HepG2 (cell line): ENCODE data around the gene WIF1. TPM values are rescaled to one million over a fixed set of nuclear protein-coding genes. Genes with fewer than 3 reads are reported as not detected.

Experiments used
- ADNP ChIP-seq: sonication (generic); formaldehyde crosslinking; IDR thresholded peaks from 2 replicates; pipeline ENCODE4 v1.4.0; 2020; ENCODE audit warnings: missing genetic modification reagents
- ARNT2 ChIP-seq: sonication (generic); formaldehyde crosslinking; IDR thresholded peaks from 2 replicates; pipeline ENCODE4 v1.8.0; 2022; ENCODE audit warnings: mild to moderate bottlenecking, low read depth, missing genetic modification reagents, moderate library complexity
- CC2D1A ChIP-seq: sonication (generic); formaldehyde crosslinking; IDR thresholded peaks from 2 replicates; pipeline ENCODE4 v1.8.1; 2023; ENCODE audit warnings: mild to moderate bottlenecking, missing genetic modification reagents
- KDM5A ChIP-seq: fragments of 200-600 bp; sonication (generic); IDR thresholded peaks from 2 replicates; pipeline ENCODE4 v1.7.0; 2018; ENCODE audit warnings: antibody characterized with exemption, mild to moderate bottlenecking, low read length, borderline replicate concordance
- LCORL ChIP-seq, 2 experiments: fragments of 450-650 bp in 1 of 2; sonication (generic) in 1 of 2; formaldehyde crosslinking in 1 of 2; IDR thresholded peaks; 2 replicates each; pipeline versions ENCODE4 v1.5.0 to v1.6.1; 2017 to 2020; ENCODE audit warnings: antibody characterized with exemption in 1 of 2, missing genetic modification reagents in 1 of 2
- MLLT10 ChIP-seq: sonication (generic); formaldehyde crosslinking; IDR thresholded peaks from 2 replicates; pipeline ENCODE4 v1.4.0; 2020; ENCODE audit warnings: missing genetic modification reagents
- MTF1 ChIP-seq: sonication (generic); formaldehyde crosslinking; IDR thresholded peaks from 2 replicates; pipeline ENCODE4 v1.5.0; 2020; ENCODE audit warnings: missing genetic modification reagents
- NCOR1 ChIP-seq: fragments of 200-600 bp; sonication (generic); IDR thresholded peaks from 2 replicates; pipeline ENCODE4 v1.7.0; 2017; ENCODE audit warnings: antibody characterized with exemption, low read length, borderline replicate concordance
- SIN3B ChIP-seq: fragments of 150-350 bp; IDR thresholded peaks from 2 replicates; pipeline ENCODE4 v1.6.1; 2014; ENCODE audit warnings: low read length
- ZFP1 ChIP-seq: IDR thresholded peaks from 2 replicates; pipeline ENCODE4 v1.6.1; 2016
- ZFP37 ChIP-seq: sonication (generic); formaldehyde crosslinking; IDR thresholded peaks from 2 replicates; pipeline ENCODE4 v1.4.0; 2020; ENCODE audit warnings: missing genetic modification reagents, borderline replicate concordance
- ZNF121 ChIP-seq: sonication (generic); formaldehyde crosslinking; IDR thresholded peaks from 2 replicates; pipeline ENCODE4 v1.5.0; 2020; ENCODE audit warnings: mild to moderate bottlenecking, missing genetic modification reagents
- ZNF350 ChIP-seq: sonication (generic); formaldehyde crosslinking; IDR thresholded peaks from 2 replicates; pipeline ENCODE4 v1.4.0; 2020; ENCODE audit warnings: mild to moderate bottlenecking, low read depth, missing genetic modification reagents, borderline replicate concordance
- ZNF605 ChIP-seq: sonication (generic); formaldehyde crosslinking; IDR thresholded peaks from 2 replicates; pipeline ENCODE4 v1.8.0; 2022; ENCODE audit warnings: mild to moderate bottlenecking, missing genetic modification reagents
- polyA plus RNA-seq, 8 experiments: library from polyadenylated mRNA; depleted of rRNA in 3 of 8; stranded (reverse) in 7 of 8; unstranded in 1 of 8; fragments of >200 nt; fragmentation: Illumina TruSeq in 4 of 8; extraction: Trizol in 4 of 8; gene quantifications; 2 replicates each; pipeline versions ENCODE4 v1.2.1 to v1.2.3, GENCODE V29; 2011 to 2016; ENCODE audit warnings: low read depth in 4 of 8, missing spikeins in 1 of 8, mixed read lengths in 1 of 8; ENCODE audit not compliant: insufficient read depth in 1 of 8
- total RNA-seq, 5 experiments: library from RNA; depleted of rRNA; stranded (reverse); fragments of >200 nt; fragmentation: Illumina TruSeq; extraction: Trizol; gene quantifications; 2 replicates each; pipeline ENCODE4 v1.2.3, GENCODE V29; 2016; ENCODE audit warnings: low read depth in 1 of 5
- TF ChIP-seq, protein P1 (sequence below): sonication (generic); formaldehyde crosslinking; IDR thresholded peaks from 2 replicates; pipeline ENCODE4 v1.4.0; 2020; ENCODE audit warnings: missing genetic modification reagents, borderline replicate concordance
- TF ChIP-seq, protein P2 (sequence below): sonication (generic); formaldehyde crosslinking; IDR thresholded peaks from 2 replicates; pipeline ENCODE4 v1.5.0; 2020; ENCODE audit warnings: mild to moderate bottlenecking, missing genetic modification reagents, borderline replicate concordance
- TF ChIP-seq, protein P3 (sequence below): sonication (generic); formaldehyde crosslinking; IDR thresholded peaks from 2 replicates; pipeline ENCODE4 v1.8.0; 2022; ENCODE audit warnings: mild to moderate bottlenecking, missing genetic modification reagents, moderate library complexity
- TF ChIP-seq, protein P4 (sequence below): sonication (generic); formaldehyde crosslinking; IDR thresholded peaks from 2 replicates; pipeline ENCODE4 v1.9.0; 2022; ENCODE audit warnings: missing genetic modification reagents, mild to moderate bottlenecking, borderline replicate concordance

The WIF1 gene
- total and polyA plus RNA-seq, 2 of the 13 experiments (the other 11 are each of a cell fraction or from before 2014, with no cell fraction given): not detected

DNA sequence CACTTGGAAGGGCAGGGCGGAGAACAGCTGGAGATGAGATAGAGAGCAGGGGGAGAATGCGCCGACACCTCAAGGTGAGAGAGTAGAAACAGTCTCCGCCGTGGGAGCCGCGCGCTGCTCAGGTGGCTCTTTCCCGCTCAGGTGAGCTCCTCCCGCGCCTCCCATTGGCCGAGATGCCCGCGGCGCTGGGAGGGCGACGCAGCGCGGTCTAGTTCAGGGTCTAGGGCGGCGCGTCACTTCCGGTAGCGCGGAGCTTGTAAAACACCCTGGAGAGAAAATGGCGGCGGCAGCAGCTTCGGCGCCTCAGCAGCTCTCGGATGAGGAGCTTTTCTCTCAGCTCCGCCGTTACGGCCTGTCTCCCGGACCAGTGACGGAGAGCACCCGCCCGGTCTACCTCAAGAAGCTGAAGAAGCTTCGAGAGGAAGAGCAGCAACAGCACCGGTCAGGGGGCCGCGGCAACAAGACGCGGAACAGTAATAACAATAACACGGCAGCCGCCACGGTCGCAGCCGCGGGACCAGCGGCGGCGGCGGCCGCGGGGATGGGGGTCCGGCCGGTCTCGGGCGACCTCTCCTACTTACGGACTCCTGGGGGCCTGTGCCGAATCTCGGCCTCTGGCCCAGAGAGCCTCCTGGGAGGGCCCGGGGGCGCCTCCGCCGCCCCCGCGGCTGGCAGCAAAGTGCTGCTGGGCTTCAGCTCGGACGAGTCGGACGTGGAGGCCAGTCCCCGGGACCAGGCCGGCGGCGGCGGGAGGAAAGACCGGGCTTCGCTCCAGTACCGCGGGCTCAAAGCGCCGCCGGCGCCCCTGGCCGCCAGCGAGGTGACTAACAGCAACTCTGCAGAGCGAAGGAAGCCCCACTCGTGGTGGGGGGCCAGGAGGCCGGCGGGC lies 48.5 kb upstream of the WIF1 start, which contains the start of gene LEMD3 (continued):
- TF ChIP-seq, protein P1, sequence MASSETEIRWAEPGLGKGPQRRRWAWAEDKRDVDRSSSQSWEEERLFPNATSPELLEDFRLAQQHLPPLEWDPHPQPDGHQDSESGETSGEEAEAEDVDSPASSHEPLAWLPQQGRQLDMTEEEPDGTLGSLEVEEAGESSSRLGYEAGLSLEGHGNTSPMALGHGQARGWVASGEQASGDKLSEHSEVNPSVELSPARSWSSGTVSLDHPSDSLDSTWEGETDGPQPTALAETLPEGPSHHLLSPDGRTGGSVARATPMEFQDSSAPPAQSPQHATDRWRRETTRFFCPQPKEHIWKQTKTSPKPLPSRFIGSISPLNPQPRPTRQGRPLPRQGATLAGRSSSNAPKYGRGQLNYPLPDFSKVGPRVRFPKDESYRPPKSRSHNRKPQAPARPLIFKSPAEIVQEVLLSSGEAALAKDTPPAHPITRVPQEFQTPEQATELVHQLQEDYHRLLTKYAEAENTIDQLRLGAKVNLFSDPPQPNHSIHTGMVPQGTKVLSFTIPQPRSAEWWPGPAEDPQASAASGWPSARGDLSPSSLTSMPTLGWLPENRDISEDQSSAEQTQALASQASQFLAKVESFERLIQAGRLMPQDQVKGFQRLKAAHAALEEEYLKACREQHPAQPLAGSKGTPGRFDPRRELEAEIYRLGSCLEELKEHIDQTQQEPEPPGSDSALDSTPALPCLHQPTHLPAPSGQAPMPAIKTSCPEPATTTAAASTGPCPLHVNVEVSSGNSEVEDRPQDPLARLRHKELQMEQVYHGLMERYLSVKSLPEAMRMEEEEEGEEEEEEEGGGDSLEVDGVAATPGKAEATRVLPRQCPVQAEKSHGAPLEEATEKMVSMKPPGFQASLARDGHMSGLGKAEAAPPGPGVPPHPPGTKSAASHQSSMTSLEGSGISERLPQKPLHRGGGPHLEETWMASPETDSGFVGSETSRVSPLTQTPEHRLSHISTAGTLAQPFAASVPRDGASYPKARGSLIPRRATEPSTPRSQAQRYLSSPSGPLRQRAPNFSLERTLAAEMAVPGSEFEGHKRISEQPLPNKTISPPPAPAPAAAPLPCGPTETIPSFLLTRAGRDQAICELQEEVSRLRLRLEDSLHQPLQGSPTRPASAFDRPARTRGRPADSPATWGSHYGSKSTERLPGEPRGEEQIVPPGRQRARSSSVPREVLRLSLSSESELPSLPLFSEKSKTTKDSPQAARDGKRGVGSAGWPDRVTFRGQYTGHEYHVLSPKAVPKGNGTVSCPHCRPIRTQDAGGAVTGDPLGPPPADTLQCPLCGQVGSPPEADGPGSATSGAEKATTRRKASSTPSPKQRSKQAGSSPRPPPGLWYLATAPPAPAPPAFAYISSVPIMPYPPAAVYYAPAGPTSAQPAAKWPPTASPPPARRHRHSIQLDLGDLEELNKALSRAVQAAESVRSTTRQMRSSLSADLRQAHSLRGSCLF (CRISPR knock-in tag): peak; percentile 99; the same call in 1 of the 2 replicates
- TF ChIP-seq KDM5A (peak; percentile 80), ADNP (CRISPR knock-in tag) (no peak), ZFP1 (CRISPR knock-in tag) (peak; percentile 84; the same call in 1 of the 2 replicates), MLLT10 (CRISPR knock-in tag) (0 out of 2 replicates have a peak, but pooled peaks have one; percentile 53), ZNF605 (CRISPR knock-in tag) (peak; percentile 100), ZFP37 (CRISPR knock-in tag) (peak; percentile 99), CC2D1A (peak; percentile 99), NCOR1 (no peak), SIN3B (peak; percentile 57; the same call in 1 of the 2 replicates), ZNF350 (CRISPR knock-in tag) (peak; percentile 95), MTF1 (CRISPR knock-in tag) (peak; percentile 89), ZNF121 (CRISPR knock-in tag) (peak; percentile 53; the same call in 1 of the 2 replicates), LCORL (IDR thresholded peaks at IDR 0.05) (no peak), LCORL (CRISPR knock-in tag; IDR thresholded peaks at IDR 0.05) (no peak), ARNT2 (CRISPR knock-in tag) (peak; percentile 99)
- TF ChIP-seq, protein P2, sequence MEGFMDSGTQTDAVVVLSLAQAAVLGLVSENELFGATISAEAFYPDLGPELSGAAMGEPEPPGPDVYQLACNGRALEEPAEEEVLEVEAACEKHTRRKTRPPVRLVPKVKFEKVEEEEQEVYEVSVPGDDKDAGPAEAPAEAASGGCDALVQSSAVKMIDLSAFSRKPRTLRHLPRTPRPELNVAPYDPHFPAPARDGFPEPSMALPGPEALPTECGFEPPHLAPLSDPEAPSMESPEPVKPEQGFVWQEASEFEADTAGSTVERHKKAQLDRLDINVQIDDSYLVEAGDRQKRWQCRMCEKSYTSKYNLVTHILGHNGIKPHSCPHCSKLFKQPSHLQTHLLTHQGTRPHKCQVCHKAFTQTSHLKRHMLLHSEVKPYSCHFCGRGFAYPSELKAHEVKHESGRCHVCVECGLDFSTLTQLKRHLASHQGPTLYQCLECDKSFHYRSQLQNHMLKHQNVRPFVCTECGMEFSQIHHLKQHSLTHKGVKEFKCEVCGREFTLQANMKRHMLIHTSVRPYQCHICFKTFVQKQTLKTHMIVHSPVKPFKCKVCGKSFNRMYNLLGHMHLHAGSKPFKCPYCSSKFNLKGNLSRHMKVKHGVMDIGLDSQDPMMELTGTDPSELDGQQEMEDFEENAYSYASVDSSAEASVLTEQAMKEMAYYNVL (CRISPR knock-in tag): peak; percentile 76; the same call in 1 of the 2 replicates
- TF ChIP-seq, protein P3, sequence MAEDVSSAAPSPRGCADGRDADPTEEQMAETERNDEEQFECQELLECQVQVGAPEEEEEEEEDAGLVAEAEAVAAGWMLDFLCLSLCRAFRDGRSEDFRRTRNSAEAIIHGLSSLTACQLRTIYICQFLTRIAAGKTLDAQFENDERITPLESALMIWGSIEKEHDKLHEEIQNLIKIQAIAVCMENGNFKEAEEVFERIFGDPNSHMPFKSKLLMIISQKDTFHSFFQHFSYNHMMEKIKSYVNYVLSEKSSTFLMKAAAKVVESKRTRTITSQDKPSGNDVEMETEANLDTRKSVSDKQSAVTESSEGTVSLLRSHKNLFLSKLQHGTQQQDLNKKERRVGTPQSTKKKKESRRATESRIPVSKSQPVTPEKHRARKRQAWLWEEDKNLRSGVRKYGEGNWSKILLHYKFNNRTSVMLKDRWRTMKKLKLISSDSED (CRISPR knock-in tag): peak; percentile 65; the same call in 1 of the 2 replicates
- TF ChIP-seq, protein P4, sequence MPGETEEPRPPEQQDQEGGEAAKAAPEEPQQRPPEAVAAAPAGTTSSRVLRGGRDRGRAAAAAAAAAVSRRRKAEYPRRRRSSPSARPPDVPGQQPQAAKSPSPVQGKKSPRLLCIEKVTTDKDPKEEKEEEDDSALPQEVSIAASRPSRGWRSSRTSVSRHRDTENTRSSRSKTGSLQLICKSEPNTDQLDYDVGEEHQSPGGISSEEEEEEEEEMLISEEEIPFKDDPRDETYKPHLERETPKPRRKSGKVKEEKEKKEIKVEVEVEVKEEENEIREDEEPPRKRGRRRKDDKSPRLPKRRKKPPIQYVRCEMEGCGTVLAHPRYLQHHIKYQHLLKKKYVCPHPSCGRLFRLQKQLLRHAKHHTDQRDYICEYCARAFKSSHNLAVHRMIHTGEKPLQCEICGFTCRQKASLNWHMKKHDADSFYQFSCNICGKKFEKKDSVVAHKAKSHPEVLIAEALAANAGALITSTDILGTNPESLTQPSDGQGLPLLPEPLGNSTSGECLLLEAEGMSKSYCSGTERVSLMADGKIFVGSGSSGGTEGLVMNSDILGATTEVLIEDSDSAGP (CRISPR knock-in tag): peak; percentile 90
